Stimulated activated CD4-positive, alpha-beta T cell treated with anti-CD3 and anti-CD28 coated beads, Interleukin-1b, Interleukin-23, amount 100 ng/mL, for 48 hours (primary cell): ENCODE results near the gene PLA2G7.
A peak's percentile ranks its signal among the peaks of the same experiment; 100 is the strongest.
"Not testable (repeated sequence)": the region's sequence is repeated elsewhere in the genome, so short reads cannot be mapped to it uniquely, and the experiment has no call there.

ENCODE experiments used
- DNase-seq: peaks from one replicate; pipeline ENCODE4 v3.0.0-alpha.2; 2020

PLA2G7 gene

DNA sequence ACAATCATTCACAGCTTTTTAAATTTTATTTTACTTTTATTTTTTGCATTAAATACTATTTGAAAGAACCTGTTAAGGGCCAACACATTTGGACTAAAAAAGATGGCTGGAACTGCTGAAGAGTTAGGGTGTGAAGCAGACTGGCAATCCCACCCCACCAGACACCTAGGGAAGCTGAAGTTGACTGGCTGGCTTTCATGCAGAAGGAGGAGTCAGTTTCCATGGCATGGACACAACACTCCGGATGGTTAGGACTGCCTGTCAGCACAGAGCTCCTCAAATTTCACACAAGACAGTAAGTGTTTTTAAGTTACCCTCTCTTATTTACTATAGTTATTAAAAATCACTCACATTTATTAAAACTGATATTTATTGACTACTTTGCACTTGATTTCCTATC is 11.5 kb upstream of the PLA2G7 start, which contains the start of gene ANKRD66:
Gene ANKRD66 (plus strand): TSS at position 238 of the 400 bp plus-strand sequence. CDS start 5,016 bp downstream, outside the sequence.
- no peak for DNase-seq

DNA sequence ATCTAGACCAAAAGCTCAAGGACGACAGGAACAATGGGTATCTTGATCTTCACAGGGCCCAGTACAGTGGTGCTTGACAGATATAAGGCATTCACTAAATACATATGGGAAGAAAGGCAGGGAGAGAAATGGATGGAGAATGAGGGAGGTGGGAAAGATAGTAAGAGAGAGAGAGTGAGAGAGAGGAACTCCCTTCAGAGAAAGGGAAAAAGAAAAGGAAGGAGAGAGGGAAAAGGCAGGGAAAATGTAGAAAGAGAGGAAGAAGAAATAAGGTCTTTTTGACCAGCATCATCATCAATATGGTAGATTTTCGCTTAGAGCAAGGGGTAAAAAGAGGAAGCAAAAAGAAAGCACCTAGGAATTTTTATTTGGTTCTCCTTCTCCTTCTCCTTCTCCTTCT is 10.8 kb upstream of the PLA2G7 start:
- no peak for DNase-seq

DNA sequence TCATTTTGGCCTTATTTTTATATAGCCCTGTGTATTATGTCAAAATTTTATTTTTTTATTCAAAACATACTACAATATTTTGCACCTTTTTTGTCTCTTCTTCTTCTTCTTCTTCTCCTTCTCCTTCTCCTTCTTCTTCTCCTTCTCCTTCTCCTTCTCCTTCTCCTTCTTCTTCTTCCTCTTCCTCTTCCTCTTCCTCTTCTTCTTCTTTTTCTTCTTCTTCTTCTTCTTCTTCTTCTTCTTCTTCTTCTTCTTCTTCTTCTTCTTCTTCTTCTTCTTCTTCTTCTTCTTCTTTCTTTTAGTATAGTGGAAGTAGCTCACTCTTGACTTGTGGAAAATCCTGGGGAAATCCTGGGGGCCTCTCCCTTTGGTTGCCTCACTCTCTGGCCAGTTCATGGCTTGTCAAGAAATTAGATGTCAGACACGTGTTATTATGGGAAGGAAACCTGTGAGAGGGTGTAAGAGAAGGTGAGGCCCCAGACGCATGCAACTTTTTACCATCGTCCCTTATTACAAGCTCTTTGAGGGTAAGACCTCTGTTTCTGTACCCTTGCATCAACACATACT is 9.1 kb upstream of the PLA2G7 start:
- not testable (repeated sequence) for DNase-seq

DNA sequence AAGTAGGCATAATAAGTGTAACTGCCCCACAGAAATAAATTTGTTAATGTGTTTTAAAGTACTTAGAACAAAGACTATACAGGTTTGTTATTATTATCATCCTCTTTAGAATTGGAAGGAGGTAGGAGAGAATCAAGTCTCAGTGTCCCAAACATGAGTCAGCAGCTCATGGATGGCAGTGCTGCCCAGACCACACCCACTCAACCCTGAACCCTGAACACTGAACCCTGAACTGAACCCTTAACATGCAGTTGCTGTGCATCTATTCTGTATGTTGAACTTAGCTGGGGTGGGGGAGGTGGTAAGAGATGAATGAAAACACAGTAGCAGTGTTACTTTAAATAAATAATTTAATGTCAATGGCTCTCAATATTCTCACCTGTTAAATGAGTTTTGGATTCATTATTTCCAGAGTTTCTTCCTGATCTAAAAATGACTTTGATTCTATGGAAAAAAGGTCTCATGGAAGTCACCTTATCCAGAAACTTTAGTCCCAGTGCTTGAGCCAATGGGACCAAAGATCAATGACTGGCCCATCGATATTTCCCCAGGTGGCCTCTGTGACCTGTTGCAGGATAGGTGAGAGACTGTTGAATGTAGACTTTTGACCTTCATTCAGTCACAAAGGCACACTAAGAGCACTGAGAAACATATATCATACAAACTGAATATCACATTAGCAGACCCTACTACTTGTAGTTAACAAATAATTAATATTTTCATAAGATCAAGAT is 8.4 kb upstream of the PLA2G7 start:
- no peak for DNase-seq

DNA sequence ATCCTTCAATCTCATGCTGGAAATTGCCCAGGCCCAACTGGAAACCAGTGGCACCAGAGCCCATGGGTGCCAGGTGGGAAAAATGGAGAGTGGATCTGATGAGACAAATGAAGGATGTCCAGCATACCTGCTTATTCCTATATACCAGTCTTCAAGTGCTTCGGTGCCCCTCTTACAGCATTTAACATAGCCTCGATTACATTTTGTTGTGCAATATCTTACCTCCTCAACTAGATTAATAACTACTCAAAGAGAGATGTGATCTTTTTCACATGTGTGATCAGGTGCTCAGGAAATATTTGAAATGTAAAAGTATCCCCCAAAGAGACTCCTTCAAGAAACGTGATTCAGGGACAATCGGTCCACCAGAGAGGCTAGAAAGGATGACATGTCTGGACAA is 6.7 kb upstream of the PLA2G7 start:
- DNase-seq: no peak

DNA sequence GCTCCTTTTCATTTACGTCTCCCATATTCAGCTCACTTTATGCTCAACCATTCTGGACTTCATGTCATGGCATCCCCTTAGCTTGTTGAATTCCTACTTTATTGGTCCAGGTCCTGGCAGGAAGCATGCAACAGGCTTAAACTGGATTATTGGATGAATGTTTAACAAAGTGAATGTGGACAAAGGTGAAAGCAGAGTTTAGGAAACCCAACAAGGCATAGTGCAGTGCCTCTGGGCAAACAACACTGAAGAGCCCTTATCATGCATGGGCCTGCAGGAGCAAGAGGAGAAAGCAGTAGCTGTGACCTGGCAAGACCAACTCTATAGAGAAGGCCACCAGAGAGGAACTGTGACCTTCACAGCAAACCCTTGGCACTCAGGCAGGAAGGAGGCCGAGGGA is 6.3 kb upstream of the PLA2G7 start:
- DNase-seq: no peak

DNA sequence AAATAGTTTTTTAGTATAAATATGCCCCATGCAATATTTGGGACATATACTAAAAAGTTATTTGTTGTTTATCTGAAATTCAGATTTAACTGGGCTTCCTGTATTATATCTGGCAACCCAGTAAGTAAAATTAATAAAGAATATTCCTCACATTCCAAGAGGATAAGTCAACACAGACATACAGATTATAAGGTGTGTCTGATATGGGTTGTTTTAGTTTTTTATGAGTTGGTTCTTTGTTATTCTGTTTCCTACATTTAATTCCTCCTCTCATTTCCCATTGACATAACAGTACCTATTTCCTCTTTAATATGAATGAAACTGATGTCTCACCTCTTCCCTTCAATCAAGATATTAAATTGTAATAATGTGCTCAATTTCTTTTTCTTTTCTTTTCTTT is 1.7 kb upstream of the PLA2G7 start:
- no peak for DNase-seq

DNA sequence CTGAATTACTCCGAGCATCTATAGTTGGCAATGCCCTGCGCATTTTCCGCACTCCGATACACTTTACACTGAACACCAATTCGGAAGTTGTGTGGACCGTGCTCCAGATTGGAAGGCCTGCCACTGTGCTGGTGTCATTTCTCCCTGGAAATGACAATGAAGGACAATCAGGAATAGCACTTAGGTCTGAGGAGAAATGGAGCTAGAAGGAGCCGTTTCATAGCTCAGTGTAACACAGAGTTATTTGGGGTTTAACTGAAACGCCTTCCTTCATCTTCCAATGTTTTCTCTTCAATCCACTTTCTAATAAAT is 501 bp upstream of the PLA2G7 start:
- no peak for DNase-seq

DNA sequence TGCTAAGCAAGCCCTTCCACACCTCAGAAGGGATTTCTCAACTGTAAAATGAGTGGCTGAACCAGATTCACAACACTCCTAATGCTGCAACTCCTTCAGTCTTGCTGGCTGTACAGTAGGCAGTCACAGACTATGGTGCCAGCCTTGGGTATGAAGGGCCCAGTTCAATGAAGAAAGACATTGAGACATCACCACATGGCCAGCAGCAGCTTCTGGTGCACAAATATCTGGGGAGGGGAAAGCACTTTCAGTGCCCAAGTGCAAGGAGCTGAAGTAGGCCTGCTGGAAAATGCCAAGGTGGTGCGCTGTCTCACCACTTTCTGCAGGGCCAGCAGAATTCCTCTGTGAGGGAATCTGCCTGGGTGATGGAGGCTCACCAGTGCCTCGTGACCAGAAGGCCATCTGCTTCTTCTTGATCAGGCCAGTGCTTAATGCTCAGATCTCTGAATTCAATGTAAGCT is 1.8 kb downstream of the PLA2G7 start:
- DNase-seq: no peak

DNA sequence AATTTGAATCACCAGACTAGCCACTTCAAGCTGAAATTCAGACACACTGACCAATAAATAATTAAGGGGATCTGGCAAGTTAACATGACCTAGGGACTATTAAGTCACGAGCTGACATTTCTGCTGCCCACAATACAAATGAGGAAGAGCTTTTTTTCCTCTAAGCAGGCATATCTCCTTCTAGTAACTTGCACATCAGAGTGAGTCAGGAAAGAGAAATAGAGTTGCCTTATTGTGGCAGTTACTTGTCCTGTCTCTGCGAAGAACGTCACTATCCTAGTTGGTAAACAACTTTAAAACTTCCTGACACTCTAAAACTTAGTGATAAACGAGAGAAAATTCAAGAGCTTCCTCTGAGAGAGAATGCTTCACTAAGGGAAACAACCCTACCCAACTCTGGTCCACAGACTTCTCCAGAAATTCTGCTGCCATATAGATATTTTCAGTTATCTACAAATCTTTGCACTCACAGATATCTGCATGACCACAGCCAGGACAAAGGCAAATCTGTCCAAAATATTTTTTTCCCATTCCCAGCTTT is 4.2 kb downstream of the PLA2G7 start:
- no peak for DNase-seq

DNA sequence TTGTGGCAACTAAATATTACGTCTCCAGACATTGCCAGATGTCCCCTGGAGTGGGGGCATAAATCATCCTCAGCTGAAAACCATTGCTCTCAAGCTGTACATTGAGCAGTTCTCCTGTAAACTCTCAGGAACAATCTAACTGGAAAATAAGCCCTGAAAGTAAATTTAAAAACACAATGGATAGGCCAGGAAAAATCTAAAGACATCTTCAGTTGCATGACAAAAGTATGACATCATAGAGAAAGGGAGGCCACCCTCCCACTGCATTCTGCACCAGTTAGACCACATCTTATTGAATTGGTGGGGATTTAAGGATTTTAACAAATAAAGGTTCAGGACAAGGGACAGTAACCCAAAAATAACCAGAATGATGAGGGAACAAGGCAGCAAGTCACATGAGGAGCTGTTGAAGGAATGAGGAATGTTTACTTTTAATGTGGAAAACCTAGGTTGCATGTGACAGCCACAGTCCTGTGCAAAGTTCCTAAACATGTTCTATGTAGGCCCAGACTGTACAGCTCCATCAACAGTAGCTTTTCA is 5.3 kb downstream of the PLA2G7 start:
- no peak for DNase-seq

DNA sequence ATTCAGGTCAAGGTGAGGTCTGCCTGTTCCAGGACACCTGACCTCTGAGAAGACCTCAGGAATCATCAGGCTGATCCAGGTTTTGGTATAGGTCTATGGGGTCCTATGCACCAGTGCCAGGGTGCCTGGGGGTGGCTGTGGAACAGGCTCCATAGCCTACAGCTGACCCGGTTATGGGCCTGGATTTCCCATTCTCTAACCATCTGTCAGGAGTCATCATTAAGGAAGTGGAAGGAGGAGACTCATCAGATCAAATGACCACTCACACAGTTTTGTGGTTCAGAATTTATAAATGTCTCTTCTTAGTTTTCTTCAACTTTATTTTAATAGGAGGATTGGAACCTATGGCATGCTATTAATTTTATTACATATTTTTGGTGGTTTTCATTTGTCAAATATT is 14.8 kb downstream of the PLA2G7 start:
- DNase-seq: no peak

DNA sequence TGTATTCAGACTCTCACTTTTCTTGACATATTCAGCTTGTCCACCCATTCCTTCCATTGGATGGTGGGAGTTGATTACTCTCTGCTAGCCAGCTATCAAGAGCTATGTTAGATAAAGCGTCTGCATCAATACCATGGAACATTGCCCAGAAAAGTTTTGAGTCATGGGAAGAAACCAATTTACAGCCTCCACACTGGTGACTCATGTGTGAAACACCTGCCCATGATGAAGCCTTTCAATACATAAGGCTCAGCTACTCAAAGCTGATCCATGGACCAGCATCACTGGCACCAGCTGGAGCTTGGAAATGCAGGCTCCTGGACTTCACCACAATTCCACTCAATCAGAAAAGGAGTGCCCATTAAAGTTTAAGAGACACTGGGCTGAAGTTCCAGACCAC is 16.1 kb downstream of the PLA2G7 start:
- DNase-seq: peak; percentile 5

DNA sequence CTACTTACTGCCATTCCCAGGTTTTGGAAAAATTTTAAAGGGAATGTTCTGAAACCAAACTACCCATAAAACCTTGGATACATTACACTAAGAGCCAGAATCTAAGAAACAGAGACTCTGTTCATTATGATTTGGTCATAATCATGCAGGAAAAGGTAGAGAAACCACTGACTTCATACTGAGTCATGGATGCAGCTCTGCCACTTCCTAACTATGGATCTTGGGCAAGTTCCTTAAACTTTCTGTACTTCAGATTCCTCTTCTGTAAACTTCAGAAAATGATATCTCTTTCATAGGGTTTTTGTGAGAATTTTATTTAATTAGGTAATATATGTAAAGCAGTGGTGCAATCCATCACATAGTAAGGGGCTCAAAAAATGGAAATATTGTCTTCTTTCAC is 20.0 kb downstream of the PLA2G7 start:
- no peak for DNase-seq

DNA sequence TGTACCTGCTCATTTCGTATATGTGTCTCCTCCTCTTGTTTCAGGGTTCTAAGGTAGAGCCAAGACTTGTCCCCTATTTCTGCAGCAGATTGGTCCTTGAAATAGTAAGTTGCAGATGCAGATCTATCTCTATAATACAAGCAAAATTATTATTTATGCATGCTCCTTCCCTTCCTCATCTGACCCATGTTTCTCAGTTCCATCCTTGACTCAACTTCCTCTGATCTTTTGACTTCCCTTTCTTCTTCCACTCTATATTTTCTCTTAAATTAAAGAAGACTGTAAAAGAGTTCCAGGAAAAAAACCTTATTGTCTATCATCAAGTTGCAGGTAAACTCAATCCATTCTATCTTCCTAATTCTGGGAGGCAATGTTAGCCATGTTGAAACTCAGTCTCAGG is 23.7 kb downstream of the PLA2G7 start:
- no peak for DNase-seq

DNA sequence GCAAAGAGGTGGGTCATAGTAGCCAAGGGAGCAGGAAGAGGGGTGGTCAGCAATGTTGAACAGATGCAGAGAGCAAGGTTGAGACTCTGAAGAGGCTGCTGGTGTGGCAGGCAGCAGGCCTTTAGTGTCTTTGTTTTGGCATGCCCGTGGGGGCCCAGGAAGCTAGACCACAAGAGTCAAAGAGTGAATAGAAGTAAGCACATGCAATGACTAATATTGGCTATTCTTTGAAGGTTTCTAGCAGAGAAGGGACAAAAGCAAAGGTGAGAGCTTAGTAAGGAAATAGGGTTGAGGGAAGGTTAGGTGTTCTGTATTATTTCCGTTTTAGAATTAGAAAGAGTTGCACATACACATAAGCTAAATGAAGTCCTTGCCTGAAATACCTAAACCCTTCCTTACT is 28.7 kb downstream of the PLA2G7 start:
- DNase-seq: no peak

DNA sequence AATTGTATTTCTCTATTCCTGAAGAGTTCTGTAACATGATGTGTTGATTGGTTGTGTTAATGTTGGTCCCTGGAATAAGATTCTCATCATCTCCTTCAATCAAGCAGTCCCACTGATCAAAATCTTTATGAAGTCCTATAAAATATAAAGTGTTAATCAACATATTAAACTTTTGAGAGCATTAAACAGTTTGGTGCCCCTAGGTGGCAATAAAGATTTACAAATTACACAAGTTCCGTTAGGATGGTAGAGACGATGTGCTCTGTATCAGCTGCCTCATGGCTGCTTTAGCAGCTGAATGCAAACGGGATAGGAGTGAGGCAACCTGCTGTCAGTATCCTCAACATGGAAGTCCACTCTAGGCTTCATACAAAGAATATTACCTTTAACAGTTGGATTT is 30.6 kb downstream of the PLA2G7 start:
- no peak for DNase-seq

DNA sequence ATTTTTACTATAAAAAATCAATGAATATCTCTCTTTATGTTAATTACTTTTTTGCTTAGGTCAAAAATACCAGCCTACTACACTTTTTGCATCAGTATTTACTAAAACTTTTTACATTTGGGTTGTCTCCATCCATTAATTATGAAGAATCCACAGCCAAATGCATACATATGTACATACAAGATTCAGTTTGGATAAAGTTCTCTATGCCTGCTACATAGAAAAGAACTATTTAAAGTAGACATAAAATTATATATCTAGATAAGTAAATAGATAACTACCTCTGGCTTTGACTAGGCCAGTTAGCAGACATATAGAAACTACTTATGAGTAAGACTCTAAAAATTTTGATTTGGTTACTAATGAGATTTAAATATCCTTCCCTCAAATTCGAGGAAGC is 35.2 kb downstream of the PLA2G7 start:
- DNase-seq: no peak

DNA sequence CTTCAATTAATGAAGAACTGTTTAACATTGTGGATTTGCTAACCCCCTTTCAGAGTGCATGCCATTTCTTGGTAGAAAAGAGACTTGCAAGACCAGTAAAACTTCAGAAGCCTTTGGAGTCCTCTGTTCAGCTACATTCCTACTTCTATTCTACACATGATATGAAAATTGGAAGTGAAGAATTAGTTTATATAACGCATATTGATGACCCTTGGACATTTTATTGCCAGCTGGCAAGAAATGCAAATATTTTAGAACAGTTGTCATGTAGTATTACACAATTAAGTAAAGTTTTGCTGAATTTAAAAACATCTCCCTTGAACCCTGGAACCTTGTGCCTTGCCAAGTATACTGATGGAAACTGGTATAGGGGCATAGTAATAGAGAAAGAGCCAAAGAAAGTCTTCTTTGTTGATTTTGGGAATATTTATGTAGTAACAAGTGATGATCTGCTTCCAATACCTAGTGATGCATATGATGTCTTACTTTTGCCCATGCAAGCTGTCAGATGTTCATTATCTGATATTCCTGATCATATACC is 44.2 kb downstream of the PLA2G7 start:
- DNase-seq: no peak

DNA sequence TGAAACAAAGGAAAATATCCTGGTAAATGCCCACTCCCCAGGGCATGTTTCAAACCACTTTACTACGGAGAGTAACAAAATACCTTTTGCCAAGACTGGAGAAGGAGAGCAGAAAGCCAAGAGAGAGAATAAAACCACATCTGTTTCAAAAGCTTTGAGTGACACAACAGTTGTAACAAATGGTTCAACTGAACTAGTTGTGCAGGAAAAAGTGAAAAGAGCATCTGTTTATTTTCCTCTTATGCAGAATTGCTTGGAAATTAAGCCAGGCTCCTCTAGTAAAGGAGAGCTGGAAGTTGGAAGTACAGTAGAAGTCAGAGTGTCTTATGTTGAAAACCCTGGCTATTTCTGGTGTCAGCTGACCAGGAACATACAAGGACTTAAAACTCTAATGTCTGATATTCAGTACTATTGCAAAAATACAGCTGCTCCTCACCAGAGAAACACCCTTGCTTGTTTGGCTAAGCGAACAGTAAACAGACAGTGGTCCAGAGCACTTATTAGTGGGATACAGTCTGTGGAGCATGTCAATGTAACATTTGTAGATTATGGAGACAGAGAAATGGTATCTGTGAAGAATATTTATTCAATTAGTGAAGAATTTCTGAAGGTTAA is 44.9 kb downstream of the PLA2G7 start:
- DNase-seq: no peak

DNA sequence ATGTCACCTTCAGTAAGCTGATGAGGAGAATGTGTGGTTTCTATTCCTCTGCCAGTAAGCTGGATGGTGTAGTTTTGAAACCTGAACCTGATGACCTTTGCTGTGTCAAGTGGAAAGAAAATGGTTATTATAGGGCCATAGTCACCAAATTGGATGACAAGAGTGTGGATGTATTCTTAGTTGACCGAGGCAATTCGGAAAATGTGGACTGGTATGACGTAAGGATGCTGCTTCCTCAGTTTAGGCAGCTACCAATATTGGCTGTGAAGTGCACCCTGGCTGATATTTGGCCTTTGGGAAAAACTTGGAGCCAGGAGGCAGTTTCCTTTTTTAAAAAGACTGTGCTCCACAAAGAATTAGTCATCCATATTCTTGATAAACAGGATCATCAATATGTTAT is 45.5 kb downstream of the PLA2G7 start:
- no peak for DNase-seq

DNA sequence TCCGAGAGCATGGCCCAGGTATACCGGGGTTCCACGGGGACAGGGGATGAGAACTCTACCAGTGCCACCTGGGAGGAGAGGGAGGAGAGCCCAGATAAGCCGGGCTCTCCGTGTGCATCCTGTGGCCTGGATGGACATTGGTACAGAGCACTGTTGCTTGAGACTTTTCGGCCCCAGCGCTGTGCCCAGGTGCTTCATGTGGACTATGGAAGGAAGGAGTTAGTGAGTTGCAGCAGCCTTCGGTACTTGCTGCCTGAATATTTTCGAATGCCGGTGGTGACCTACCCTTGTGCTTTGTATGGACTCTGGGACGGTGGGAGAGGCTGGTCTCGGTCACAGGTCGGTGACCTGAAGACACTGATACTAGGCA is 46.2 kb downstream of the PLA2G7 start:
- DNase-seq: no peak

DNA sequence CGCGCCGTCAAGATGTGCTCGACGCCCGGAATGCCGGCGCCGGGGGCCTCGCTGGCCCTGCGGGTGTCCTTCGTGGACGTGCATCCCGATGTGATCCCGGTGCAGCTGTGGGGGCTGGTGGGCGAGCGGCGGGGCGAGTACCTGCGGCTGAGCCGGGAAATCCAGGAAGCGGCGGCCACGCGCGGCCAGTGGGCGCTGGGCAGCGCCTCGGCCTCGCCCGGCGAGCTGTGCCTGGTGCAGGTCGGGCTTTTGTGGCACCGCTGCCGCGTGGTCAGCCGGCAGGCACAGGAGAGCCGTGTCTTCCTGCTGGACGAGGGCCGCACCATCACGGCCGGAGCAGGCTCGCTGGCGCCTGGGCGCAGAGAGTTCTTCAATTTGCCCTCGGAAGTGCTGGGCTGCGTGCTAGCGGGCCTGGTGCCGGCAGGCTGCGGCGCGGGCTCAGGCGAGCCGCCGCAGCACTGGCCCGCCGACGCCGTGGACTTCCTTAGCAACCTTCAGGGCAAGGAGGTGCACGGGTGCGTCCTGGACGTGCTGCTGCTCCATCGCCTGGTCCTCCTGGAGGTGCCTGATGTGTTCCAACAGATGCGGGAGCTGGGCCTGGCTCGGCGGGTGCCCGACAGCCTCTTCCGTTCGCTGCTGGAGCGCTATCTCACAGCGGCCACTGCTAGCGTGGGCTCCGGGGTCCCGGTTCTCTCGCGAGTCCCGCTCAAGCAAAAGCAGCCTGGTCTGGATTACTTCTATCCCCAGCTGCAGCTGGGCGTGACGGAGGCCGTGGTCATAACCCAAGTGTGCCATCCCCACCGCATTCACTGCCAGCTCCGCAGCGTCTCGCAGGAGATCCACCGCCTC is 46.8 kb downstream of the PLA2G7 start:
- DNase-seq: no peak
